ENCODE results near the gene SPRED1. TPM values are rescaled to one million over a fixed set of nuclear protein-coding genes. Genes with fewer than 3 reads are reported as not detected.

The SPRED1 gene
- total and polyA plus RNA-seq, 2 of the 4 experiments (the other 2 are of a cell fraction) = 6.6 to 17.9 TPM

DNA sequence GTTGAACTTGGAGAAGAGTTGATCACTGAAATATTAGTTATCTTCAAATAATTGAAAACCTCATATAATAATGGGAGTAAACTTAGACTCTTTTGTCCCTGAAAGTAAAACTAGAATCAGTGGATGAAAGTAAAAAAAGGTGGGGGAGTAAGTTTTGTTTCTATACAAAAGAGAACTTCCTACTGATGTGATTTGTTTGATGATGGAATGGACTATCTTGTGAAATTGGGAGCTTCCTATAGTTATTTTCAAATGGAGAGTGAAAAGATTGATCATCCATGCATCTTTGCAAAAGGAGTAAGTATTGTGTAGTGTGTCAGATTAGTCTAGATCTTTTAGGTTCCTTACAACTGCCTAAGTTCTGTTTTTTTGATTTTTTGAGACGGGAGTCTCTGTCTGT, 28.4 kb downstream of the SPRED1 start:
- dilution Hi-C loops (cut with HindIII; ENCODE audit: low sequenced_read_pairs, unreplicated experiment) (no loop called here), in situ Hi-C loops (cut with MboI; ENCODE audit: low sequenced_read_pairs) (no loop called here), intact Hi-C loops (cut with micrococcal nuclease) (no loop called here)
- Histone ChIP-seq H2BK5ac (ENCODE audit: low read depth, low read length, poor library complexity, severe bottlenecking) (no peak overlapping the region), H3K36me3 (ENCODE audit: control insufficient read depth, insufficient read depth, low read length) (no peaks in the 10 kb centered on the region), H2BK15ac (ENCODE audit: low read depth, low read length) (no peak overlapping the region), H3K4me2 (ENCODE audit: low read depth, low read length) (no peak overlapping the region), H4K20me1 (ENCODE audit: insufficient read depth, low read length) (peaks cover 91% of the 10 kb centered on the region), H2AK9ac (replicated peaks; ENCODE audit: low read depth, low read length, poor library complexity) (no peak overlapping the region), H3K9me1 (ENCODE audit: insufficient read depth, low read length) (peaks cover 9% of the 10 kb centered on the region; the same call in 1 of the 2 replicates), H2BK20ac (ENCODE audit: low read depth, low read length) (no peak overlapping the region), H3K18ac (ENCODE audit: low read depth, low read length) (no peak overlapping the region), H3K4me1 (ENCODE audit: control insufficient read depth, insufficient read depth, low read length) (peaks cover 3% of the 10 kb centered on the region; the same call in 1 of the 2 replicates), H2AFZ (replicated peaks; ENCODE audit: low read length, poor library complexity) (no peak overlapping the region), H3K9ac (ENCODE audit: low read depth, low read length) (no peak overlapping the region), H3K4ac (ENCODE audit: low read depth, low read length) (no peak overlapping the region), H3K14ac (replicated peaks; ENCODE audit: low read depth, low read length) (no peak overlapping the region), H4K8ac (ENCODE audit: low read depth in 2 of 2, low read length in 2 of 2) (no peak overlapping the region; a peak in 1 of 4 replicates), H3K4me3 (ENCODE audit: insufficient read depth, low read depth, low read length) (no peak overlapping the region), H2AK5ac (ENCODE audit: low read depth, low read length) (no peak overlapping the region), H2BK120ac (ENCODE audit: low read depth, low read length) (no peak overlapping the region), H3K23ac (ENCODE audit: low read depth, low read length) (no peak overlapping the region), H3K79me1 (ENCODE audit: low read depth in 1 of 2, low read length in 2 of 2) (peaks cover 16 to 67% of the 10 kb centered on the region in 2 experiments), H4K91ac (ENCODE audit: insufficient read depth, low read depth, low read length) (no peak overlapping the region), H3K27me3 (ENCODE audit: control insufficient read depth, insufficient read depth, low read length) (no peaks in the 10 kb centered on the region), H3K9me3 (ENCODE audit: control insufficient read depth, insufficient read depth, low read length) (no peaks in the 10 kb centered on the region), H3K56ac (ENCODE audit: extremely low read depth, insufficient read depth, low read length) (no peak overlapping the region), H3K27ac (ENCODE audit: insufficient read depth, low read length) (no peak overlapping the region), H4K5ac (ENCODE audit: low read depth, low read length) (no peak overlapping the region)
- BruUV-seq (replicated peaks) = no TSS peak
- no CpG with 5 or more reads among the region's 1 CpG for WGBS, 2 experiments (ENCODE audit: extremely low coverage in 2 of 2, insufficient read length in 1 of 2)
- CTCF ChIA-PET = no interaction called here
- POLR2A ChIA-PET (ENCODE audit: unreplicated experiment) = no interaction called here
- ATAC-seq (ENCODE audit: low read depth) (no peak), DNase-seq (no peak)
- TF ChIP-seq CHD1 (IDR thresholded peaks at IDR 0.05; ENCODE audit: low read depth, low read length) = no peak
- TF ChIP-seq RFX5 (IDR thresholded peaks at IDR 0.05; ENCODE audit: low read depth, low read length) = no peak
- TF ChIP-seq RCOR1 (IDR thresholded peaks at IDR 0.05; ENCODE audit: insufficient replicate concordance, low read length) = no peak
- no peak for TF ChIP-seq MAZ (IDR thresholded peaks at IDR 0.05; ENCODE audit: borderline replicate concordance, low read depth, low read length)
- TF ChIP-seq RAD21 (IDR thresholded peaks at IDR 0.05; ENCODE audit: low read length) = no peak
- TF ChIP-seq, protein P1, sequence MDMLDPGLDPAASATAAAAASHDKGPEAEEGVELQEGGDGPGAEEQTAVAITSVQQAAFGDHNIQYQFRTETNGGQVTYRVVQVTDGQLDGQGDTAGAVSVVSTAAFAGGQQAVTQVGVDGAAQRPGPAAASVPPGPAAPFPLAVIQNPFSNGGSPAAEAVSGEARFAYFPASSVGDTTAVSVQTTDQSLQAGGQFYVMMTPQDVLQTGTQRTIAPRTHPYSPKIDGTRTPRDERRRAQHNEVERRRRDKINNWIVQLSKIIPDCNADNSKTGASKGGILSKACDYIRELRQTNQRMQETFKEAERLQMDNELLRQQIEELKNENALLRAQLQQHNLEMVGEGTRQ (IDR thresholded peaks at IDR 0.05; ENCODE audit: low read depth, low read length) = no peak
- TF ChIP-seq POLR2A (IDR thresholded peaks at IDR 0.05; ENCODE audit: low read depth, low read length) = no peak
- no peak for TF ChIP-seq FOS (IDR thresholded peaks at IDR 0.05; ENCODE audit: low read depth, low read length)
- TF ChIP-seq, protein P2, sequence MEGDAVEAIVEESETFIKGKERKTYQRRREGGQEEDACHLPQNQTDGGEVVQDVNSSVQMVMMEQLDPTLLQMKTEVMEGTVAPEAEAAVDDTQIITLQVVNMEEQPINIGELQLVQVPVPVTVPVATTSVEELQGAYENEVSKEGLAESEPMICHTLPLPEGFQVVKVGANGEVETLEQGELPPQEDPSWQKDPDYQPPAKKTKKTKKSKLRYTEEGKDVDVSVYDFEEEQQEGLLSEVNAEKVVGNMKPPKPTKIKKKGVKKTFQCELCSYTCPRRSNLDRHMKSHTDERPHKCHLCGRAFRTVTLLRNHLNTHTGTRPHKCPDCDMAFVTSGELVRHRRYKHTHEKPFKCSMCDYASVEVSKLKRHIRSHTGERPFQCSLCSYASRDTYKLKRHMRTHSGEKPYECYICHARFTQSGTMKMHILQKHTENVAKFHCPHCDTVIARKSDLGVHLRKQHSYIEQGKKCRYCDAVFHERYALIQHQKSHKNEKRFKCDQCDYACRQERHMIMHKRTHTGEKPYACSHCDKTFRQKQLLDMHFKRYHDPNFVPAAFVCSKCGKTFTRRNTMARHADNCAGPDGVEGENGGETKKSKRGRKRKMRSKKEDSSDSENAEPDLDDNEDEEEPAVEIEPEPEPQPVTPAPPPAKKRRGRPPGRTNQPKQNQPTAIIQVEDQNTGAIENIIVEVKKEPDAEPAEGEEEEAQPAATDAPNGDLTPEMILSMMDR (conservative IDR thresholded peaks at IDR 0.05; ENCODE audit: low read depth, low read length) = no peak
- no peak for TF ChIP-seq MAFK (IDR thresholded peaks at IDR 0.05; ENCODE audit: low read depth, low read length)
- no peak for TF ChIP-seq CEBPB (IDR thresholded peaks at IDR 0.05; ENCODE audit: low read depth, low read length)
- TF ChIP-seq MXI1 (IDR thresholded peaks at IDR 0.05; ENCODE audit: borderline replicate concordance, low read depth, low read length) = no peak
- no peak for TF ChIP-seq NFE2L2 (IDR thresholded peaks at IDR 0.05; ENCODE audit: low read depth, low read length)
- TF ChIP-seq SMC3 (IDR thresholded peaks at IDR 0.05; ENCODE audit: low read depth, low read length) = no peak
- TF ChIP-seq BHLHE40 (IDR thresholded peaks at IDR 0.05; ENCODE audit: low read depth, low read length) = no peak
- TF ChIP-seq, protein P3, sequence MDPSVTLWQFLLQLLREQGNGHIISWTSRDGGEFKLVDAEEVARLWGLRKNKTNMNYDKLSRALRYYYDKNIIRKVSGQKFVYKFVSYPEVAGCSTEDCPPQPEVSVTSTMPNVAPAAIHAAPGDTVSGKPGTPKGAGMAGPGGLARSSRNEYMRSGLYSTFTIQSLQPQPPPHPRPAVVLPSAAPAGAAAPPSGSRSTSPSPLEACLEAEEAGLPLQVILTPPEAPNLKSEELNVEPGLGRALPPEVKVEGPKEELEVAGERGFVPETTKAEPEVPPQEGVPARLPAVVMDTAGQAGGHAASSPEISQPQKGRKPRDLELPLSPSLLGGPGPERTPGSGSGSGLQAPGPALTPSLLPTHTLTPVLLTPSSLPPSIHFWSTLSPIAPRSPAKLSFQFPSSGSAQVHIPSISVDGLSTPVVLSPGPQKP (IDR thresholded peaks at IDR 0.05; ENCODE audit: borderline replicate concordance, low read depth, low read length) = no peak
